ENCODE data around the gene TMEM253.

TMEM253 gene

DNA sequence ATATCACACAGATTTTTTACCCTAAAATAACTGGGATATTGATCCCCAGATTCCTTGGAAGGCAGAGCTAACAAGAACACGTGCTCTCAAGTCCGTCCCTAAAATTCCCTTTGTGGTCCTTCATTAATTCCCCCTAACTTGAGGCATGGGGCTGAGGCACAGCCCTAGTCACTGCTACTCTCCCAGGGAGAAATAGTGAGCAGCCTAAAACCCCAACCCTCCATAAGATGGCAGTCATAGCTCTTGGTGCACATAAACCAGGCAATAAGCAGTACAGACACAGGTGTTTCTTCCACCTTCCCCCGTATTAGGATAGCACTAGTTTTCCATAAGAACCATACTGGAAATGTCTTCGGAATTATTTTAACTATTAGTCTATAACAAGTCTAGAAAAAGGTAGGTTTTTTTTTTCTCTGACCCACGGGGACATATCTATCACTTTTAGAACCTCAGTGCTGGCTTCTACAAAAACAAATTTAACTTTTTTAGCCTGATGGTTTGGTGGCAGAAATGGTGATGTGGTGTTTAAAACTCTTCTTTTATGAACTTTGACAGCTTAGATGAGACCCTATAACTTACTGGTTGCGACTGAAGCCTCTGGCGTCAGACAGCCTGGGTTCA lies 33.9 kb upstream of the TMEM253 start:
- Histone ChIP-seq H3K4me1 (ENCODE audit: control insufficient read depth, insufficient read depth, low read length) (peaks cover 13% of the 10 kb centered on the region), H3K27ac (ENCODE audit: extremely low read depth, low read depth, low read length) (no peak overlapping the region), H3K9me3 (ENCODE audit: control insufficient read depth, insufficient read depth, low read depth, low read length) (no peaks in the 10 kb centered on the region), H3K36me3 (ENCODE audit: control insufficient read depth in 2 of 2, insufficient read depth in 1 of 2, low read length in 2 of 2) (no peaks in the 10 kb centered on the region), H3K4me3 (ENCODE audit: low read depth, low read length) (no peak overlapping the region)
- TF ChIP-seq, protein P1, sequence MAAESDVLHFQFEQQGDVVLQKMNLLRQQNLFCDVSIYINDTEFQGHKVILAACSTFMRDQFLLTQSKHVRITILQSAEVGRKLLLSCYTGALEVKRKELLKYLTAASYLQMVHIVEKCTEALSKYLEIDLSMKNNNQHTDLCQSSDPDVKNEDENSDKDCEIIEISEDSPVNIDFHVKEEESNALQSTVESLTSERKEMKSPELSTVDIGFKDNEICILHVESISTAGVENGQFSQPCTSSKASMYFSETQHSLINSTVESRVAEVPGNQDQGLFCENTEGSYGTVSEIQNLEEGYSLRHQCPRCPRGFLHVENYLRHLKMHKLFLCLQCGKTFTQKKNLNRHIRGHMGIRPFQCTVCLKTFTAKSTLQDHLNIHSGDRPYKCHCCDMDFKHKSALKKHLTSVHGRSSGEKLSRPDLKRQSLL (tag by site-specific recombination; IDR thresholded peaks at IDR 0.05) = no peak
- TF ChIP-seq HOXC10 (CRISPR knock-in tag; IDR thresholded peaks at IDR 0.05) = no peak
- TF ChIP-seq ZNF654 (tag by site-specific recombination; IDR thresholded peaks at IDR 0.05; ENCODE audit: low read depth) = peak; percentile 41
- TF ChIP-seq ZSCAN30 (tag by site-specific recombination; IDR thresholded peaks at IDR 0.05) = no peak
- TF ChIP-seq OVOL3 (tag by site-specific recombination; IDR thresholded peaks at IDR 0.05) = no peak
- TF ChIP-seq SCRT2 (tag by site-specific recombination; IDR thresholded peaks at IDR 0.05) = 0 out of 2 replicates have a peak, but pooled peaks have one; percentile 11
- ChIA-PET POLR2A (no interaction called here), CTCF (interaction anchor here (0.6 to 5.0 kb wide), 14 partner anchors 10 to 193 kb away, joined by 3 to 131 read pairs (median 4); partner anchors contain the start of gene TMEM253)

DNA sequence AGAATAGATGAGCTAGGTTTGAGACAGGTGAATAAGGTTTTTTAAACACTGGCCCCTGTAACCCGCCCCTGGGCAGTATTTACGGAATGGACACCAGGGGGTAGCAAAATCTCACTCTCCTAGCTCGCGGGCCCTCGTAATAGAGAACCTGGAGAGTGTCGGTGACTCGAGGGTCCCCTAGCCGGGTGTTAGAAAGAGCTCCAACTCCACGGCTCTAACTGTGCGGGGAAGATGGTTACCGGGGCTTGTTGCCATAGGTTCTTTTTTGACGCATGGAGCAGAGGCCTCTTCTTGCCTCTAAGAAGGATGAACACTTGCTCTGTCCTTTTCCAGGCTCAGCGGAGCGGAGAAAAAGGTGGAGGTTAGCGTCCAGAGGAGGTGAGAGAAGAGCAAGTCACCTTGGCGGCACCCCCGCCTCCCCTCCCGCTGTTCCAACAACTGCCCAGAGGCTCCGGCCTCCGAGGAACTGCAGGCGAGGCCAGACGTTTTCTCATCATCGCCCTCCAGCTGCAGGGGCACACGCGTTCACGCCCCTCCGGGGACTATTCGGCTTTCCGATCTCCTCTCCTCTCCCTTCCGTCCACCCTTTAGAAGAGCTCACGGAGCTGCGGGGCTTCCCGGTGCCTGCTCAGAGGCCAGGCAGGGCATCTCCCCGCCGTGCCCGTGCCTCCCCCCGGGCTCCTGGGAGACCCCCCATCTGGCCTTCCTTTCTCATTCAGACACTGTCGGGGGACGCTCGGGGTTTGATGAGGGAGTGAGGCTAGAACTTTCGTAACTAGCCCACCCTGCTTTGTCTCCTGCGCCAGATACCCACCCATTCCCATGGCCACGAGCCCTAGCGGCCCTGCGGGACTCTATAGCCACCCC lies 32.1 kb upstream of the TMEM253 start:
- TF ChIP-seq GLIS1 (tag by site-specific recombination; IDR thresholded peaks at IDR 0.05) (peak; percentile 34; the same call in 1 of the 2 replicates), ZNF677 (tag by site-specific recombination; IDR thresholded peaks at IDR 0.05) (no peak), ZNF341 (tag by site-specific recombination; IDR thresholded peaks at IDR 0.05; ENCODE audit: low read depth) (peak; percentile 95), HOXD13 (CRISPR knock-in tag; IDR thresholded peaks at IDR 0.05; ENCODE audit: borderline replicate concordance) (no peak), ZNF654 (tag by site-specific recombination; IDR thresholded peaks at IDR 0.05; ENCODE audit: low read depth) (peak; percentile 59), ZEB2 (tag by site-specific recombination; IDR thresholded peaks at IDR 0.05) (0 out of 2 replicates have a peak, but pooled peaks have one; percentile 51), ZNF664 (tag by site-specific recombination; IDR thresholded peaks at IDR 0.05) (no peak), SCRT1 (tag by site-specific recombination; IDR thresholded peaks at IDR 0.05; ENCODE audit: borderline replicate concordance) (no peak), GLIS2 (tag by site-specific recombination; IDR thresholded peaks at IDR 0.05) (peak; percentile 32; the same call in 1 of the 2 replicates)
- TF ChIP-seq, protein P2, sequence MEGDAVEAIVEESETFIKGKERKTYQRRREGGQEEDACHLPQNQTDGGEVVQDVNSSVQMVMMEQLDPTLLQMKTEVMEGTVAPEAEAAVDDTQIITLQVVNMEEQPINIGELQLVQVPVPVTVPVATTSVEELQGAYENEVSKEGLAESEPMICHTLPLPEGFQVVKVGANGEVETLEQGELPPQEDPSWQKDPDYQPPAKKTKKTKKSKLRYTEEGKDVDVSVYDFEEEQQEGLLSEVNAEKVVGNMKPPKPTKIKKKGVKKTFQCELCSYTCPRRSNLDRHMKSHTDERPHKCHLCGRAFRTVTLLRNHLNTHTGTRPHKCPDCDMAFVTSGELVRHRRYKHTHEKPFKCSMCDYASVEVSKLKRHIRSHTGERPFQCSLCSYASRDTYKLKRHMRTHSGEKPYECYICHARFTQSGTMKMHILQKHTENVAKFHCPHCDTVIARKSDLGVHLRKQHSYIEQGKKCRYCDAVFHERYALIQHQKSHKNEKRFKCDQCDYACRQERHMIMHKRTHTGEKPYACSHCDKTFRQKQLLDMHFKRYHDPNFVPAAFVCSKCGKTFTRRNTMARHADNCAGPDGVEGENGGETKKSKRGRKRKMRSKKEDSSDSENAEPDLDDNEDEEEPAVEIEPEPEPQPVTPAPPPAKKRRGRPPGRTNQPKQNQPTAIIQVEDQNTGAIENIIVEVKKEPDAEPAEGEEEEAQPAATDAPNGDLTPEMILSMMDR (tag by site-specific recombination; IDR thresholded peaks at IDR 0.05) = 0 out of 2 replicates have a peak, but pooled peaks have one; percentile 13
- TF ChIP-seq, protein P3, sequence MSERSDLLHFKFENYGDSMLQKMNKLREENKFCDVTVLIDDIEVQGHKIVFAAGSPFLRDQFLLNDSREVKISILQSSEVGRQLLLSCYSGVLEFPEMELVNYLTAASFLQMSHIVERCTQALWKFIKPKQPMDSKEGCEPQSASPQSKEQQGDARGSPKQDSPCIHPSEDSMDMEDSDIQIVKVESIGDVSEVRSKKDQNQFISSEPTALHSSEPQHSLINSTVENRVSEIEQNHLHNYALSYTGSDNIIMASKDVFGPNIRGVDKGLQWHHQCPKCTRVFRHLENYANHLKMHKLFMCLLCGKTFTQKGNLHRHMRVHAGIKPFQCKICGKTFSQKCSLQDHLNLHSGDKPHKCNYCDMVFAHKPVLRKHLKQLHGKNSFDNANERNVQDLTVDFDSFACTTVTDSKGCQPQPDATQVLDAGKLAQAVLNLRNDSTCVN (tag by site-specific recombination; optimal IDR thresholded peaks at IDR 0.05) = peak; percentile 9
- H3K36me3 ChIP-seq (ENCODE audit: control insufficient read depth in 2 of 2, insufficient read depth in 1 of 2, low read length in 2 of 2) = peaks cover 0 to 10% of the 10 kb centered on the region in 2 experiments; a peak in 1 of 3 replicates
- H3K4me1 ChIP-seq (ENCODE audit: control insufficient read depth, insufficient read depth, low read length) = peaks cover 16% of the 10 kb centered on the region
- ChIA-PET POLR2A (interaction anchor here (1.0 to 1.6 kb wide), 5 partner anchors 19 to 54 kb away, joined by 3 to 8 read pairs (median 5); no protein-coding TSS in a partner anchor), CTCF (interaction anchor here (0.6 to 5.0 kb wide), 15 partner anchors 9 to 217 kb away, joined by 3 to 131 read pairs (median 7); partner anchors contain the start of genes RNASE7 and TMEM253)
- H3K4me3 ChIP-seq (ENCODE audit: low read depth, low read length) = no peak overlapping the region
- H3K9me3 ChIP-seq (ENCODE audit: control insufficient read depth, insufficient read depth, low read depth, low read length) = no peaks in the 10 kb centered on the region
- no peak overlapping the region; the same call in 1 of the 2 replicates for H3K27ac ChIP-seq (ENCODE audit: extremely low read depth, low read depth, low read length)

Measured in HEK293 (cell line).